ENCODE results near the gene MGLL.
A peak's percentile ranks its signal among the peaks of the same experiment; 100 is the strongest.
"Not testable (repeated sequence)": the region's sequence is repeated elsewhere in the genome, so short reads cannot be mapped to it uniquely, and the experiment has no call there.

The MGLL gene

DNA sequence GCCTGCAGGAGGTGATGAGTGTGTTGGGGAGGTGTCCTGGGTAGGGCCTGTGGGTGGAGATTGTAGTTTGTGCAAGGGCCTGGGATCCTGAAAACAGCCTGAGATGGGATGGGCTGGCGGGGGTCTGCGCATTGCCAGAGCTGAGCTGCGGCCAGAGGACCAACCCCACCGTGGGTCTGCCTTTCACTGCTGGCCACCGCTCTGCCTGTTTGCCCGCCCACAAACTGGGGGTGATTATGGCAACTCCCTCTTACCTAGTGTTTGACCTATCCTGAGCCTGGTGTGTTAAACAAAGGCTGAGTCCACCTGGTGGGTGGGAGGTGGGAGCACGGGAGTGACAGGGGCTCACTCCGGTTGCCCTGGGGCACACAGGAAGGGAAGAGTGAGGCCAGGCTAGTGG lies 139.8 kb downstream of the MGLL start:
- DNase-seq, result peak; percentile 18

GRCh38 chr3:127682175-127682554 lies 140.2 kb downstream of the MGLL start:
- DNase-seq, result not testable (repeated sequence)

GRCh38 chr3:127680798-127681221 lies 141.5 kb downstream of the MGLL start:
- DNase-seq, result no peak

DNA sequence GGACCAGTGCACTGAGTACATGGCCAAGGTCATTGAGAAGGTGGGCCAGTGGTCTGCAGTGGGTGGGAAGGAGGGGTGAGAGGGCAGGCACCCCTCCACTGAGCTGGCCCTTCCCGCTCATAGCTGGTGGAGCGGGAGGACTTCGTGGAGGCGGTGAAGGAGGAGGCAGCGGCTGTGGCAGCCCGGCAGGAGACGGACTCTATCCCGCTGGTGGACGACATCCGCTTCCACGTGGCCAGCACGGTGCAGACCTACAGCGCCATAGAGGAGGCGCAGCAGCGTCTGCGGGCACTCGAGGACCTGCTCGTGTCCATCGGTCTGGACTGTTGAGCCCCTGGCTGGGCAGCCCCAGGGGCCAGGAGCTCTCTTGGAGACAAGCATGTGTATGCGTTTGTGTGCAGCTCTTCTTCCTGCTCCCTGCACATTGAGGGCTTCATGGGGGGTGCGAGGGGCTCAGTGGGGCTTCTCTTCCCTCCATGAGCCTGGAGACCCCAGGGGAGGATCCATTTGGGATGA lies 142.1 kb downstream of the MGLL start:
- DNase-seq, result peak; percentile 12

DNA sequence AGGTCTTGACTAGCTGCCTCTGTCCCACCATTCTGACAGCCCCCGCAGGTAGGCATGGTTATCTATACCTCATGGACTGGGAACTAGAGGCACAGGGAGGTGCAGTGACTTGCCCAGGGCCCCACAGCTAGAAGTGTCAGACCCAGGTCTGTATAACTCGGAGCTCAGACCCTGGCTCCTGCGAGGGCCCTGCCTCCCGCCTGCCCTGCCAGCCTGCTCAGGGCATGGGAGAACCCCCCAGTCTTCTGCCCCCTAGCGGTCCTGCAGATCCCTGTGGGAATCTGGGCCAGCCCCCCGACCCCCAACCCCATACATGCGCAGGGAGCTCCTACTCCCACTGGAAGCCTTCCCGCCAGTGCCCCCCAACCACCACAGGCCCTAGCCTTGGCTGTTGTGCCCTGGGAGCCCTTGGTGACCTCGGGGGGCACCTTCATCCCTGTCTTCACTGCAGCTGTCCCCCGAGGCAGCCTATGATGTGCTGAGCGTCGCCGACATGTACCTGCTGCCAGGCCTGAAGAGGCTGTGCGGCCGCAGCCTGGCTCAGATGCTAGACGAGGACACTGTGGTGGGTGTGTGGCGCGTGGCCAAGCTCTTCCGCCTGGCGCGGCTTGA lies 142.7 kb downstream of the MGLL start:
- no peak for DNase-seq

- no peak for DNase-seq
Observed at GRCh38 chr3:127678611-127679533, 143.4 kb downstream of the MGLL start.

GRCh38 chr3:127678315-127678599 lies 144.1 kb downstream of the MGLL start:
- no peak for DNase-seq

DNA sequence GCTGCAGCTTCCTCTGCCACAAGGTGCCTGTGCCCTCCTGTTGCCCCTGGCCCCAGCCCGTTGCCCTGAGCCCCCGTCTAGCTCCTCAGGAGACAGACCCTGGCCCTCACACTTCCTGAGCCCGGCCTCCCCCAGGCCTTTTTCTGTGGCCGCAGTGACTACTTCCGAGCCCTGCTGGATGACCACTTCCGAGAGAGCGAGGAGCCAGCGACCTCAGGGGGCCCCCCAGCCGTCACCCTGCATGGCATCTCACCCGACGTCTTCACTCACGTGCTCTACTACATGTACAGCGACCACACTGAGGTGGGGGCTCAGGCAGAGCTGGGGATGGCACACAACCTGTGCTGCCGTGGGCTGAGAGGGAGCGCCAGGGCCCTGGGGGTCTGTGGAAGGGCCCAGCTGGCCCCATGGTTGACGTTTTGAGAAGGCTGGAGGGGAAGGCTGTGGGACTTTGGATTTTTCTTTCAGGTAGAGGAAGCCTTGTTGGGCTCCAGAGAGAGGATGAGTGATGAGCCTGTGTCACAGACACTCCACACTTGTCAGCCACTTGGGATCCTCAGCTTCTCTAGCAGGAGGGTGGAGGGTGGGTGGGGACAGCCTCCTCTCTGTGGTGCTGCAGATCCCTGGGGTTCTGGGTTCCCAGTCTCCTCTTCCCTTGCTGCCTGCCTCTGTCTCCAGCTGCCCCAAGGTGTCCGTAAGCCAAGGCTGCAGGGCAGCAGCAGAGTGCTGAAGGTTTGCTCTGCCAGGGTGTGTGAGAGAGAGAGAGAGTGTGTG lies 144.6 kb downstream of the MGLL start:
- DNase-seq, result no peak

GRCh38 chr3:127676921-127677351 lies 145.4 kb downstream of the MGLL start:
- no peak for DNase-seq

- DNase-seq, result no peak
Observed at GRCh38 chr3:127676456-127676855, 145.9 kb downstream of the MGLL start.

DNA sequence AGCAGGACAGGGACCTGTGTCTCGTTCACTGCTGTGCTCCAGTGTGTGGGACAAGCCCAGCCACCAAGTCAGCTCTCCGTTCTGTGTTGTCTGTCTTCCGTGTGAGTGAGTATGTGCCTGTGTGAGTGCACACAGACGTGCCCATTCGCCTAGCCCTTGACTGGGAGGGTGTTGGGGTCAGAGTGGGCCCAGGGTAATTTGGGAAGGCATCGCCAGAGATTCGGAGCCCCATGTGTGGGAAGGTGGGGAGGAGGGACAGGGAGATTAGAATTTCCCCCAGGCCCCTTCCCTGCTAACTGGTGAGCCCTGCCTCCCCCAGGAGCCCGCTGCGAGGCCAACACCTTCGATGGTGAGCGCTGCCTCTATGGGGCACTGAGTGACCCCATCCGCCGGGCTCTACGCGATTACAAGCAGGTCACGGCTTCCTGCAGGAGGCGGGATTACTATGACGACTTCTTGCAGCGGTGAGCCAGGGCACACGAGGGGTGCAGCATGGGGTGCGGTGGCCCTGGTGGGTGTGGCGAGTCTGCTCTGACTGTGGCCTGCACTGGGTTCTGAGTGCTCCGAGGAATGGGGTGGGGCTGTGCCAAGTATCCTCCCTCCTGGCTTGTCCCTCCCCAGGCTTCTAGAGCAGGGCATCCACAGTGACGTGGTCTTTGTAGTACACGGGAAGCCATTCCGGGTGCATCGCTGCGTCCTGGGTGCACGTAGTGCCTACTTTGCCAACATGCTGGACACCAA lies 146.5 kb downstream of the MGLL start:
- no peak for DNase-seq

GRCh38 chr3:127674790-127675189 lies 147.5 kb downstream of the MGLL start:
- DNase-seq, result no peak

DNA sequence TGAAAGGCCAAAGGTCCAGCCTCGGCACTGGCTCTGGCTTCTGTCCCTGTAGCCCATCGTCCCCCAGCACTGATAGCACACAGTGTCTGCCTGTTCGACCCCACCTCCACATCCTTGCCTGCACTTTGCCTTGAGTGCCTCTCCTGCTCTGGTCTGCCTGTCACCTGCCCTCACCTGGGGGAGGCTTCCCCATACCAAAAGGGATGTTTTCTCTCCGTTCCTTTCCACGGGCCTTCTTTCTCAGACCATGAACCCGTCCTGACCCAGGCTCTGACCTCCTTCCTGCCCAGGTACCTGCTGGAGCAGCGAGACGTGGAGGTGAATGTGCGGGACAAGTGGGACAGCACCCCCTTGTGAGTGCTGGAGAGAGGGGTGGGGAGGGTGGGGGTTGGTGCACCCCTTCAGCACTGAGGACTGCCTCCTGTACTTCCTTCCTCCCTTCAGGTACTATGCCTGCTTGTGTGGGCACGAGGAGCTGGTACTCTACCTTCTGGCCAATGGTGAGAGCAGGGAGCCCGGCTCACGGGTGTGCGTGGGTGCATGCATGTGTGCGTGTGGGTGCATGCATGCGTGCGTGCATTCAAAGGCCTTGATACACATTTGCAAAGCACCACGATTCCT lies 148.1 kb downstream of the MGLL start:
- no peak for DNase-seq

DNA sequence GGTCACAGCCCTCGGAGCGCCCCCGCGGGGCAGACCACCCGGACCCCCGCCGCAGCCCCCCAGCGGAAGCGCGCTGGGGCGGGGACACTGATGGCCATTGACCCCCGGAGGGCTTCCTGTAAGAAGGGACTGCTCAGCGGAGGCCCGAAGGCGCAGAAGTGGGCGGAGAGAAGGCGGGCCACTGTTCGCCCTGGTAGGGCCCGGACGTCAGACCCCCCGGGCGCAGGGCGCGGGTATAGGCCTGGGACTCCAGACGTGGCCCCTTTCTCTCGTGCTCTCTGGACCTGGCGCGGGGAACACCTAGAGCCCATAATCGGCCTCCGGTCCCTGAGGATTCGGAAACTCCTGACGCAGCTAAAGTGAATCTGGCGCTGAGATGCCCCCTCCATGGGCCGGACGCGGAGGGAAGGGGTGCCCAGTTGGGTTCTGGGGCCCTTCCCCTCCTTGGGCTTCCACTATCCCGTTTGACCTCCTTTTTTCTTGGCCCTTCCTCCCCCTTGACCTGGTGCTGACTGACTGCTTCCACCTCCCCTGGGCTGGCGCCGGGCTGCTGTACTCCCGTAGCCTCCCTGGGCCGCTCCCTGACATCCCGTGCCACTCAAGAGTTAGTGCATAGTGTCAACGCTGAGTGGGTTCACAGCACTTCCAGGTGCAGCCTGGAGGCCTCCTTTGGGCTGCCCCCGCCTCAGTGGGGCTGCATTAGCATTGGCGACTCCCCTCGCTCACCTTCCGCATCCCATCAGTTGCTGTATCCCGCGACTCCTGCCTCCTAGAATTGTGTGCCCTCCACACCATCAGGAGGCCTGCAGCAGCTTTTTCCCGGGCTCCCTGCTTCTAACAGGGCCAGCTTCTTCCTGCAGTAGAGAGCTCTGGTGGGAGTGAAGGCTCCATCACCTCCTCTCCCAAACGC lies 148.9 kb downstream of the MGLL start:
- DNase-seq, result peak; percentile 65

GRCh38 chr3:127672429-127673190 lies 149.7 kb downstream of the MGLL start, which contains the start of gene ABTB1:
Gene ABTB1 (plus strand): TSS chr3:127672952. CDS start chr3:127673026, 74 bp downstream.
- DNase-seq, result peak; percentile 87

- DNase-seq, result peak; percentile 54
Observed at GRCh38 chr3:127671523-127672428, 150.5 kb downstream of the MGLL start.

DNA sequence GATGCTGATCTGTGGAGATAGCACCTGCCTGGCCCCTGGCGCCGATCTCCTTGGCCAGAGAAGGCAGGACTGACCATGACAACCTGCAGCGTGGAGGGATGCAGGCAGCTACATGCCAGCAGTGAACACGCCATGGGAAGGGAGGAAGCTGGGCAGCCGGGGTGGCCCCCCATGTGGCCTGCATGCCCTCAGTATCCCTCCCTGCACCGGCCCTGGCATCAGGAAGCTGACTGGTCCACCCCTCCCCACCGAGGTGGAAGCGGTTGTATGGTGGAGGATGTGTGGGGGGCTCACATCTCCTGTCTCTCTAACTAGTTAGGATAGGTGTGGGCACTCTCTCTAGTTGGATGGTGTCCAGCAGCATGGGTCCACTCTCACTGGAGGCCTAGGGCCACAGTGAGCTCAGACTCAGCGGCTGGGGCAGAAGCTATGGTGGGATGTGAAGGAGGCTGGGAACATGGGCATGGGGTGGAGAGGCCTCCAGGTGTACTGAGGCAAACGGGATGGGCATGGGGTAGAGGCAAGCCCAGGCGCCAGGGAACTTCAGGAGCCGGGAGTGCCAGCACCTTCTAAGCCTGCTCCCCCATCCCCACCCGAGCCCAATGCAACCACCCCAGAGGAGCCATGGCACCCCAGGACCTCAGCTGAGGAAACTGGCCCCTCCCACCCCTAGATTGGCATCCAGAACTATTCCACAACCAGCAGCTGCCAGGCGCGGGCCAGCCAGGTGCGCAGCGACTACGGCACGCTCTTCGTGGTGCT lies 151.4 kb downstream of the MGLL start:
- no peak for DNase-seq

- DNase-seq, result no peak
Observed at GRCh38 chr3:127670229-127670559, 152.1 kb downstream of the MGLL start.

Data from stimulated activated CD8-positive, alpha-beta memory T cell treated with anti-CD3 and anti-CD28 coated beads, Interleukin-4, amount 100 ng/mL, for 48 hours (primary cell).